Measurements from ENCODE around the gene NOXRED1. TPM values are rescaled to one million over a fixed set of nuclear protein-coding genes. Genes with fewer than 3 reads are reported as not detected.
"Not testable (repeated sequence)": the region's sequence is repeated elsewhere in the genome, so short reads cannot be mapped to it uniquely, and the experiment has no call there.

NOXRED1 gene
- total RNA-seq, 2 experiments from 2014 or later: 0.29 TPM

GRCh38 chr14:77442196-77442595 lies 18.9 kb upstream of the NOXRED1 start:
- ChIA-PET POLR2A (no interaction called here), CTCF (interaction anchor here (0.8 kb wide), 1 partner anchor 9 kb away, joined by 4 read pairs; no protein-coding TSS in a partner anchor)
- no peak for ATAC-seq
- Mint-ChIP-seq H3K36me3 (ENCODE audit: low read depth) (peaks cover 38% of the 10 kb centered on the region), H3K9me3 (ENCODE audit: insufficient read depth) (no peaks in the 10 kb centered on the region), H3K27ac (no peak overlapping the region), H3K4me3 (no peak overlapping the region), H3K4me1 (ENCODE audit: low read depth) (no peaks in the 10 kb centered on the region), H3K27me3 (ENCODE audit: low read depth) (no peaks in the 10 kb centered on the region)
- no peak for DNase-seq

DNA sequence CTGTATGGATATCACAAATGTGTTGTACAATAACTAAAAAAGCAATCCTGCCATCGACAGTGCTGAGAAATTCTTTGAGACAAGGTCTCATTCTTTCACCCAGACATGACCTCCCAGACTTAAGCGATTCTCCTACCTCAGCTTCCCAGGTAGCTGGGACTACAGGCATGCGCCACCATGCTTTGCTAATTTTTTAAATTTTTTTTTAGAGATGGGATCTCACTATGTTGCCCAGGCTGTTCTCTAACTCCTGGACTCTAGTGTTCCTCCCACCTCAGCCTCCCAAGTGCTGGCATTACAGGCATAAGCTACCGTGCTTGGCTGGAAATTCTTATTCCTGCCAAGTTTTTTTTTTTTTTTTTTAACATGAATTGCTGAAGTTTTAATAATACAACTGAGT lies 16.5 kb upstream of the NOXRED1 start:
- H3K27me3 Mint-ChIP-seq (ENCODE audit: low read depth): no peaks in the 10 kb centered on the region
- DNase-seq (no peak), ATAC-seq (no peak)
- H3K4me3 Mint-ChIP-seq: no peak overlapping the region
- H3K9me3 Mint-ChIP-seq (ENCODE audit: insufficient read depth): no peaks in the 10 kb centered on the region
- peaks cover 42% of the 10 kb centered on the region for H3K36me3 Mint-ChIP-seq (ENCODE audit: low read depth)
- ChIA-PET CTCF (interaction anchor here (1.5 kb wide), 1 partner anchor 19 kb away, joined by 3 read pairs; no protein-coding TSS in a partner anchor), POLR2A (interaction anchor here (1.2 kb wide), 1 partner anchor 19 kb away, joined by 3 read pairs; no protein-coding TSS in a partner anchor)
- no peaks in the 10 kb centered on the region for H3K4me1 Mint-ChIP-seq (ENCODE audit: low read depth)
- no peak overlapping the region for H3K27ac Mint-ChIP-seq

GRCh38 chr14:77438596-77438995 lies 15.3 kb upstream of the NOXRED1 start:
- Mint-ChIP-seq H3K4me1 (ENCODE audit: low read depth) (no peaks in the 10 kb centered on the region), H3K9me3 (ENCODE audit: insufficient read depth) (no peaks in the 10 kb centered on the region), H3K4me3 (no peak overlapping the region), H3K27me3 (ENCODE audit: low read depth) (no peaks in the 10 kb centered on the region), H3K27ac (no peak overlapping the region), H3K36me3 (ENCODE audit: low read depth) (peaks cover 51% of the 10 kb centered on the region)
- ATAC-seq (no peak), DNase-seq (no peak)
- CTCF ChIA-PET: interaction anchor here (1.5 kb wide), 1 partner anchor 20 kb away, joined by 3 read pairs; no protein-coding TSS in a partner anchor
- POLR2A ChIA-PET: no interaction called here

- no peaks in the 10 kb centered on the region for H3K4me1 Mint-ChIP-seq (ENCODE audit: low read depth)
- ATAC-seq (no peak), DNase-seq (no peak)
- H3K27me3 Mint-ChIP-seq (ENCODE audit: low read depth): no peaks in the 10 kb centered on the region
- peaks cover 37% of the 10 kb centered on the region for H3K36me3 Mint-ChIP-seq (ENCODE audit: low read depth)
- no peak overlapping the region for H3K27ac Mint-ChIP-seq
- no peak overlapping the region for H3K4me3 Mint-ChIP-seq
- CTCF ChIA-PET: no interaction called here
- POLR2A ChIA-PET: interaction anchor here (0.7 kb wide), 1 partner anchor 114 kb away, joined by 3 read pairs; no protein-coding TSS in a partner anchor
- no peaks in the 10 kb centered on the region for H3K9me3 Mint-ChIP-seq (ENCODE audit: insufficient read depth)
Observed at GRCh38 chr14:77436042-77436441, 12.7 kb upstream of the NOXRED1 start.

DNA sequence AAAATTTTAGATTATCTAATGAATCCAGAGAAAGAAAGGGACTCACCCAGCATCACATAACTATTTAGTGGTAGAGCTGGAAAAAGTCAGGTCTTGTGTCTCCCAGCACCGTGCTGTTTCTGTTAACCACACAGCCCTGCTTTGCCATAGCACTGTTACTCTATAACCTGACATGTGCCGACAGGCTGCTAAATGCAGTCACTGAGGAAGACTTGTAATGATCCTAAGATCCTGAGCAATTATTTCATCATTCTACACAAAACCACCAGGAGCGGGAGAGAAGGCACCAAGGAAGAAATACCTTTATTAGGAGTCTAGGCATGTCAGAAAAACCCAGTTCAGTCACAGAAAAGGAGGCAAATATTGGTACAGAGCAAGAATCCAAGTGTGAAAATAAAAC lies 3.1 kb upstream of the NOXRED1 start:
- Mint-ChIP-seq H3K4me1 (ENCODE audit: low read depth) (no peaks in the 10 kb centered on the region), H3K36me3 (ENCODE audit: low read depth) (peaks cover 67% of the 10 kb centered on the region), H3K9me3 (ENCODE audit: insufficient read depth) (no peaks in the 10 kb centered on the region), H3K4me3 (no peak overlapping the region), H3K27me3 (ENCODE audit: low read depth) (no peaks in the 10 kb centered on the region), H3K27ac (no peak overlapping the region)
- DNase-seq (no peak), ATAC-seq (no peak)
- ChIA-PET POLR2A (no interaction called here), CTCF (no interaction called here)

DNA sequence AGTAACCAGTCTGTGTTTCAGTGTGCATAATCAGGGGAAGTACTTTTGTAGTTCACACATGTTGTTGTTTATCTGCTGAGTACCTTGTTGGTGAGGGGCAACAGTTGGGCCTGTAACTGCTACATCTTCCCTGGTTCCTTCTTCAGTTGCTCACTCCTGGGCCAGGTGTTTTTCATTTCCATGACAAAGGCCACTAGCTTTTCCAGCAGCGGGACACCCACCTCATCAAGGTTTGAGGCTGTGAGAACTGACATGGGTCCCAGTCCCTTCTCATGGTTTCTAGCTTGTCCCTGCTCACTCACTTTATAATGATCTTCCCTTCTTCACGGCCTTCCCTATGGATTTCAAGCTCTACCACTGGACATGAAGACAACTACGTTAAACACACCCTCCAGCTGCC lies 1.5 kb upstream of the NOXRED1 start:
- Mint-ChIP-seq H3K27me3 (ENCODE audit: low read depth) (no peaks in the 10 kb centered on the region), H3K4me3 (no peak overlapping the region), H3K9me3 (ENCODE audit: insufficient read depth) (peaks cover 3% of the 10 kb centered on the region), H3K36me3 (ENCODE audit: low read depth) (peaks cover 68% of the 10 kb centered on the region), H3K27ac (no peak overlapping the region), H3K4me1 (ENCODE audit: low read depth) (no peaks in the 10 kb centered on the region)
- ATAC-seq: no peak
- ChIA-PET CTCF (no interaction called here), POLR2A (no interaction called here)
- DNase-seq: no peak

- no peak overlapping the region for H3K4me3 Mint-ChIP-seq
- peaks cover 45% of the 10 kb centered on the region for H3K36me3 Mint-ChIP-seq (ENCODE audit: low read depth)
- ChIA-PET CTCF (no interaction called here), POLR2A (no interaction called here)
- ATAC-seq (no peak), DNase-seq (no peak)
- H3K27me3 Mint-ChIP-seq (ENCODE audit: low read depth): no peaks in the 10 kb centered on the region
- H3K9me3 Mint-ChIP-seq (ENCODE audit: insufficient read depth): peaks cover 10% of the 10 kb centered on the region
- no peaks in the 10 kb centered on the region for H3K4me1 Mint-ChIP-seq (ENCODE audit: low read depth)
- H3K27ac Mint-ChIP-seq: no peak overlapping the region
Observed at GRCh38 chr14:77421201-77421600, 2.1 kb downstream of the NOXRED1 start.

DNA sequence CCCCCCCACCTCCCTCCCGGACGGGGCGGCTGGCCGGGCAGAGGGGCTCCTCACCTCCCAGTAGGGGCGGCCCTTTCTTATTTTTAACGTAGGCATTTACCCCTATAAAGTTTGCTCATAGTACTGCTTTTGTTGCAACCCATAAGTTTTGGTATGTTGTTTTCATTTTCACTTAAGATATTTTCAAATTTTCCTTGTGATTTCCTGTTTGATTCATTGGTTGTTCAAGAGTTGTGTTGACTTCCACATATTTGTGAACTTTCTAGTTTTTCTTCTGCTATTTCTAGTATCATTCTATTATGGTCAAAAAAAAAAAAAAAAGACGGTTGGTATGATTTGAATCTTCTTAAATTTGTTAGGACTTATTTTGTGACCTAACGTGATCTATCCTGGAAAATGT lies 6.5 kb downstream of the NOXRED1 start:
- Mint-ChIP-seq H3K4me1 (ENCODE audit: low read depth) (no peaks in the 10 kb centered on the region), H3K9me3 (ENCODE audit: insufficient read depth) (peaks cover 10% of the 10 kb centered on the region), H3K36me3 (ENCODE audit: low read depth) (peaks cover 19% of the 10 kb centered on the region), H3K4me3 (no peak overlapping the region), H3K27me3 (ENCODE audit: low read depth) (no peaks in the 10 kb centered on the region), H3K27ac (no peak overlapping the region)
- no peak for DNase-seq
- ChIA-PET CTCF (no interaction called here), POLR2A (no interaction called here)
- no peak for ATAC-seq

GRCh38 chr14:77416098-77416497 lies 7.2 kb downstream of the NOXRED1 start:
- POLR2A ChIA-PET; H3K4me3 Mint-ChIP-seq; H3K27ac Mint-ChIP-seq; H3K27me3 Mint-ChIP-seq (ENCODE audit: low read depth); DNase-seq; CTCF ChIA-PET; H3K9me3 Mint-ChIP-seq (ENCODE audit: insufficient read depth); H3K4me1 Mint-ChIP-seq (ENCODE audit: low read depth); ATAC-seq: not testable (repeated sequence)
- peaks cover 12% of the 10 kb centered on the region for H3K36me3 Mint-ChIP-seq (ENCODE audit: low read depth)

- CTCF ChIA-PET, POLR2A ChIA-PET: not testable (repeated sequence)
Observed at GRCh38 chr14:77415403-77416030, 7.8 kb downstream of the NOXRED1 start.

GRCh38 chr14:77409131-77409533 lies 14.2 kb downstream of the NOXRED1 start:
- DNase-seq: peak; percentile 21
- no peaks in the 10 kb centered on the region for H3K9me3 Mint-ChIP-seq (ENCODE audit: insufficient read depth)
- CTCF ChIA-PET: no interaction called here
- no peak overlapping the region for H3K27ac Mint-ChIP-seq
- no peaks in the 10 kb centered on the region for H3K36me3 Mint-ChIP-seq (ENCODE audit: low read depth)
- POLR2A ChIA-PET: no interaction called here
- H3K27me3 Mint-ChIP-seq (ENCODE audit: low read depth): no peaks in the 10 kb centered on the region
- no peak overlapping the region for H3K4me3 Mint-ChIP-seq
- peak; percentile 44 for ATAC-seq
- peaks cover 17% of the 10 kb centered on the region for H3K4me1 Mint-ChIP-seq (ENCODE audit: low read depth)

More at GRCh38 chr14:77415403-77416030, 7.8 kb downstream of the NOXRED1 start:
- H3K4me3 Mint-ChIP-seq; H3K9me3 Mint-ChIP-seq (ENCODE audit: insufficient read depth); DNase-seq; H3K27me3 Mint-ChIP-seq (ENCODE audit: low read depth); H3K27ac Mint-ChIP-seq; H3K4me1 Mint-ChIP-seq (ENCODE audit: low read depth); ATAC-seq: not testable (repeated sequence)
- peaks cover 10% of the 10 kb centered on the region for H3K36me3 Mint-ChIP-seq (ENCODE audit: low read depth)

DNA sequence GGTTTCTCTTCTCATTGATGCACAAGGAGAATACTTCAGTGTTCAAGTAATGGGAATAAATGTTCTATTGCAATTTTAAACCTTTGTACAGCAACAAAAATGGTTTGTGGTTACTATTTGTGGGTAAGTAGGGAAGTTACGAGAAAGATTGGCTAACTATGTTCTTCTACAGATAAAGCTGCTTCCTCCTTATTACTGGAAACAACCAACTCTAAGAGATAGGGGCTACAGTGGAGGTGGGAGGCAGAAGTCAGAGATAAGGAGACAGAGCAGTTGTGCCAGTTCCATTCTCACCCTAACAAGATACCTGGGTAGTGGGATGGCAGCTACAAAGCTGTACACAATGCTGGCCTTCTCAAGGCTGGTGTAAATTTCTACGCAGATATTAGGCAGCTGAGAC lies 16.2 kb downstream of the NOXRED1 start:
- H3K4me3 Mint-ChIP-seq: no peak overlapping the region
- no peaks in the 10 kb centered on the region for H3K9me3 Mint-ChIP-seq (ENCODE audit: insufficient read depth)
- CTCF ChIA-PET: interaction anchor here (0.7 to 1.7 kb wide), 4 partner anchors 51 to 138 kb away, joined by 3 to 5 read pairs (median 4); no protein-coding TSS in a partner anchor
- no peaks in the 10 kb centered on the region for H3K27me3 Mint-ChIP-seq (ENCODE audit: low read depth)
- H3K27ac Mint-ChIP-seq: no peak overlapping the region
- DNase-seq: no peak
- no peaks in the 10 kb centered on the region for H3K36me3 Mint-ChIP-seq (ENCODE audit: low read depth)
- no peak for ATAC-seq
- POLR2A ChIA-PET: interaction anchor here (1.1 kb wide), 1 partner anchor 30 kb away, joined by 3 read pairs; the partner anchor contains the start of genes SAMD15 and TMED8
- H3K4me1 Mint-ChIP-seq (ENCODE audit: low read depth): peaks cover 17% of the 10 kb centered on the region

Data from activated CD8-positive, alpha-beta T cell treated with anti-CD3 and anti-CD28 coated beads, Interleukin-2, amount 10 ng/mL, durations not matched to agents 7 days and 5 days (primary cell).